BE2C (cell line): ENCODE results near the gene GID8.

Experiments
- DNase-seq: peaks from one replicate; pipeline ENCODE4 v3.0.0-alpha.2; 2020
- H3K27me3 ChIP-seq: fragments of 250-450 bp; sonication (Bioruptor Pico); 2 replicates; pipeline ENCODE4 v1.5.1; 2020; ENCODE audit warnings: mild to moderate bottlenecking
- H3K36me3 ChIP-seq: fragments of 250-450 bp; sonication (Bioruptor Pico); 2 replicates; pipeline ENCODE4 v1.5.1; 2020; ENCODE audit warnings: mild to moderate bottlenecking
- H3K4me1 ChIP-seq: fragments of 250-450 bp; sonication (Bioruptor Pico); 2 replicates; pipeline ENCODE4 v1.5.1; 2020
- H3K4me3 ChIP-seq: 2 replicates; pipeline ENCODE4 v1.5.1; 2011; ENCODE audit warnings: low read depth, low read length
- H3K9me3 ChIP-seq: fragments of 250-450 bp; sonication (Bioruptor Pico); 2 replicates; pipeline ENCODE4 v1.5.1; 2020
- CTCF ChIP-seq: IDR thresholded peaks from 2 replicates; pipeline ENCODE4 v1.5.1; 2012; ENCODE audit warnings: mild to moderate bottlenecking, low read depth, low read length

The GID8 gene

GRCh38 chr20:62971211-62971949, 33.4 kb downstream of the GID8 start:
- no peak for DNase-seq
- Histone ChIP-seq H3K27me3 (peaks cover 35% of the 10 kb centered on the region), H3K36me3 (no peaks in the 10 kb centered on the region), H3K9me3 (no peaks in the 10 kb centered on the region), H3K4me1 (no peaks in the 10 kb centered on the region; the same call in 1 of the 2 replicates), H3K4me3 (no peak overlapping the region)
- TF ChIP-seq CTCF: no peak

- peak; percentile 81 for TF ChIP-seq CTCF
- Histone ChIP-seq H3K4me1 (no peaks in the 10 kb centered on the region; the same call in 1 of the 2 replicates), H3K27me3 (peaks cover 40% of the 10 kb centered on the region), H3K4me3 (peak overlapping the region; percentile 37), H3K36me3 (no peaks in the 10 kb centered on the region), H3K9me3 (no peaks in the 10 kb centered on the region)
- DNase-seq: peak; percentile 94
Measured at GRCh38 chr20:62971950-62972844, 34.2 kb downstream of the GID8 start.

GRCh38 chr20:62972845-62973745, 35.1 kb downstream of the GID8 start:
- Histone ChIP-seq H3K4me1 (no peaks in the 10 kb centered on the region; the same call in 1 of the 2 replicates), H3K27me3 (peaks cover 47% of the 10 kb centered on the region), H3K9me3 (no peaks in the 10 kb centered on the region), H3K4me3 (peak overlapping the region; percentile 37), H3K36me3 (no peaks in the 10 kb centered on the region)
- TF ChIP-seq CTCF: no peak
- DNase-seq: no peak

- H3K27me3 ChIP-seq: peaks cover 64% of the 10 kb centered on the region
- H3K4me3 ChIP-seq: no peak overlapping the region
- no peaks in the 10 kb centered on the region for H3K4me1 ChIP-seq
- no peaks in the 10 kb centered on the region for H3K36me3 ChIP-seq
- no peak for DNase-seq
- no peaks in the 10 kb centered on the region for H3K9me3 ChIP-seq
- TF ChIP-seq CTCF: no peak
Measured at GRCh38 chr20:62975251-62975760, 37.4 kb downstream of the GID8 start.

GRCh38 chr20:62975812-62976508, 38.0 kb downstream of the GID8 start:
- H3K27me3 ChIP-seq: peaks cover 70% of the 10 kb centered on the region
- no peak for TF ChIP-seq CTCF

More at GRCh38 chr20:62975812-62976508, 38.0 kb downstream of the GID8 start:
- Histone ChIP-seq H3K9me3 (no peaks in the 10 kb centered on the region), H3K36me3 (no peaks in the 10 kb centered on the region), H3K4me1 (no peaks in the 10 kb centered on the region), H3K4me3 (no peak overlapping the region)
- DNase-seq: no peak
